Stimulated activated CD4-positive, alpha-beta T cell treated with anti-CD3 and anti-CD28 coated beads, Interleukin-15, amount 100 ng/mL, for 24 hours (primary cell): ENCODE results near the gene SPRR1B.
"Not testable (repeated sequence)": the region's sequence is repeated elsewhere in the genome, so short reads cannot be mapped to it uniquely, and the experiment has no call there.

Experiments used
- DNase-seq: peaks from one replicate; pipeline ENCODE4 v3.0.0-alpha.2; 2020

The SPRR1B gene

DNA sequence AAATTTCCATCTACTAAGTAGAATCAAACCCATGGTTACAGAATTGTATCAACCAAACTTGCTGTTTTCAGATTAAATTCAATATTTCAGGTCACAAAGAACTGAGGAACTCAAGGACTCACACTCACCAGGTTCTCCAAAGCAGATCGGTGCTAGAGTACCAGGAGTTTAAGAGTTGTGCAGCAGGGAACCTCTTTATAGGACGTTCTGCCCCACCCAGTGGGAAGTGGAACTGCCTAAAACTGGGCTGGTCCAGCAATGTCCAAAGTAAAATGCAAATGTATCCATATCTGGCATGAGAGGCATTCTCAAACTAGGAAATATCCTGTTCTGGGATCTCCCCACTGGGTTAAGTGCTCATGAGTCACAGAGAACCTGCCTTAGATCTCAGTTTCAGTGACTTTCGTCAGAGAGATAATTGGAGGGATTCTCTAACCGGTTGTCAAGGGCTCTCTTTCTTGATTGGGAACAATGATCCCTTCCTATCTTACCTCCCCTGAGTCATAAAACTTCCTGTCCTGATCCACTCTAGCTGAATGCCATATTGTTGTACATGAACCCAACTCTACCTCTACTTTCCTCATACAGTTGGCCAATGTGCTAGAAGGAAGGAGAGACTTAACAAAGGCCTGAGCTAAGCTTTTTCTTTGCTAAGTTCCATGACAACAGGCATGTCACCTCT, 10.1 kb downstream of the SPRR1B start, which contains the start of gene SPRR2D:
TSS of gene SPRR2D (minus strand) at position 171 of the 682 bp plus-strand sequence. CDS start 774 bp downstream, outside the sequence.
- no peak for DNase-seq

GRCh38 chr1:153049211-153049610, 18.2 kb downstream of the SPRR1B start:
- no peak for DNase-seq

DNA sequence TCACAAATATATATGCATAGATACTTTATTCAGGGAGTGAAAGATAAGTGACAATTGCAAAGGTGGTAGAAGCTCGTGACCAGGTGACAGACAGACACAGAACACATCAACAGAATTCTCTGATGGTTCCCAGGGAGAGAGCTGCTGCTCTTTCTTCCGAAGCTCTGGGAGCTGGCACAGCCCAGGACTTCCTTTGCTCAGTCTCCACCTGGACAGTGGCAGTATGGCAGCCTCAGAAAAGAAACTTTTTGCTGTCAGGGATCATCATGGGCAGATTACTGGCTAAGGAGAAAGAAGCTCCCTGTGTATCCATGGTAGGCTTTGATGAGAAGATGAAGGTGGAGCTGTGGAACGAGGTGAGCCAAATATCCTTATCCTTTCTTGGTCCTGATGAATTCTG, 25.1 kb downstream of the SPRR1B start:
- not testable (repeated sequence) for DNase-seq

- no peak for DNase-seq
These were observed 26.4 kb downstream of the SPRR1B start, which contains the start of gene SPRR2A for GRCh38 chr1:153057375-153057774. SPRR2A (minus strand) TSS chr1:153057512; CDS start chr1:153056735, 777 bp downstream.

GRCh38 chr1:153058154-153058553, 27.2 kb downstream of the SPRR1B start:
- DNase-seq = no peak

- no peak for DNase-seq
These were observed 28.1 kb downstream of the SPRR1B start for GRCh38 chr1:153058826-153059784.

- no peak for DNase-seq
These were observed 39.2 kb downstream of the SPRR1B start for GRCh38 chr1:153070243-153070642.

- no peak for DNase-seq
These were observed 40.5 kb downstream of the SPRR1B start, which contains the start of gene SPRR2B for GRCh38 chr1:153071511-153071910. SPRR2B (minus strand) TSS chr1:153071611; CDS start chr1:153070839, 772 bp downstream.

- no peak for DNase-seq
These were observed 42.1 kb downstream of the SPRR1B start for GRCh38 chr1:153072806-153073726.

DNA sequence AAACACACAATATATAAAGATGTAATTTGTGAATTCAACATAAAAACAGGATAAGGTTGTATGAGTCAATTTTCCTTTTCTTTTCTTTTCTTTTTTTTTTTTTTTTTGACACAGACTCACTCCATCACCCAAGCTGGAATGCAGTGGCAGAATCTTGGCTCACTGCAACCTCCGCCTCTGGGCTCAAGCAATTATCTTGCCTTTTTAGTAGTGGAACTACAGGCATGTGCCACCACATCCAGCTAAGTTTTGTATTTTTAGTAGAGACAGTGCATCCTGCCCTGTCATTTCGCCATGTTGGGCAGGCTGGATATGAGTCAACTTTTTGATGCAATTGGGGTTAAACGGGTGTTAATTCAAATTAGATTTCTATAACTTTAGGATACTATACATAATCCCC, 50.7 kb downstream of the SPRR1B start:
- DNase-seq = no peak
